ENCODE measurements around the gene TFB1M.

TFB1M gene

DNA sequence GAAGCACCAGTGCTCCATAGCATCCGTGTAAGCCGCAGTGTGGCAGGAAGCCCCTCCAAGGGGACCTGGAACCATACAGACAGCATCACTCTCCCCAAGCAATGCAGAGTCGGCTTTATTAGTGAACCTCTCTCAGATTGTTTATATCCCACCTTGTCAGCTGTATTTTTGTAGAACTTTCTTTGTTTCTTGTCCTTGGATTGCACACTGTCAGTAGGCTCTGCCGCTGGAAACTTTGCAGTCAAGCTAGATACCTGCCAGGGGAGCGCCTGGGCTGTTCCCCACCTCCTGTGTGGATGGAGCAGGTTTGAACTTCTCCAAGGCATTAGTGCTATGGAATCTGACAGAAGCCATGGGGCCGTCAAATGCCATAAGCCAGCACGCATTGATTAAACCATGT lies 69.1 kb downstream of the TFB1M start:
- H3K27ac ChIP-seq: no peak overlapping the region
- TF ChIP-seq, protein P1, sequence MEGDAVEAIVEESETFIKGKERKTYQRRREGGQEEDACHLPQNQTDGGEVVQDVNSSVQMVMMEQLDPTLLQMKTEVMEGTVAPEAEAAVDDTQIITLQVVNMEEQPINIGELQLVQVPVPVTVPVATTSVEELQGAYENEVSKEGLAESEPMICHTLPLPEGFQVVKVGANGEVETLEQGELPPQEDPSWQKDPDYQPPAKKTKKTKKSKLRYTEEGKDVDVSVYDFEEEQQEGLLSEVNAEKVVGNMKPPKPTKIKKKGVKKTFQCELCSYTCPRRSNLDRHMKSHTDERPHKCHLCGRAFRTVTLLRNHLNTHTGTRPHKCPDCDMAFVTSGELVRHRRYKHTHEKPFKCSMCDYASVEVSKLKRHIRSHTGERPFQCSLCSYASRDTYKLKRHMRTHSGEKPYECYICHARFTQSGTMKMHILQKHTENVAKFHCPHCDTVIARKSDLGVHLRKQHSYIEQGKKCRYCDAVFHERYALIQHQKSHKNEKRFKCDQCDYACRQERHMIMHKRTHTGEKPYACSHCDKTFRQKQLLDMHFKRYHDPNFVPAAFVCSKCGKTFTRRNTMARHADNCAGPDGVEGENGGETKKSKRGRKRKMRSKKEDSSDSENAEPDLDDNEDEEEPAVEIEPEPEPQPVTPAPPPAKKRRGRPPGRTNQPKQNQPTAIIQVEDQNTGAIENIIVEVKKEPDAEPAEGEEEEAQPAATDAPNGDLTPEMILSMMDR (IDR thresholded peaks at IDR 0.05): no peak
- TF ChIP-seq ZFX (IDR thresholded peaks at IDR 0.05; ENCODE audit: borderline replicate concordance): no peak

DNA sequence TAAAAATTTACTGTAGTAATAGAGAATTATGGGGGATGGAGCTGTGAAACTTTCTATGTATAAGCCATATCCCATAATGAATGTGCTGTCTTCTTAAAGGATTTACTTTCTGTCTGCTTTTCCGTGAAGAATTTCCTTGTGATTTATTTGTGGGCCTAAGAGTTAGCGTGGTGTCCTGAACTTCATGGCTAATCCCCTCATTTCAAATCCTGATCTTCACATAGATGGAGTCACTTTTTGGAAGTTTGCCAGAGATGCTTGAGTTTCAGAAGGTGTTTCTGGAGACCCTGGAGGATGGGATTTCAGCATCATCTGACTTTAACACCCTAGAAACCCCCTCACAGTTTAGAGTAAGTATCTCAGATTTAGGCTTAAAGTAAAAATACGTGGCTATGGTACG lies 69.8 kb downstream of the TFB1M start:
- TF ChIP-seq, protein P1 (IDR thresholded peaks at IDR 0.05): no peak
- no peak for TF ChIP-seq ZFX (IDR thresholded peaks at IDR 0.05; ENCODE audit: borderline replicate concordance)
- H3K27ac ChIP-seq: no peak overlapping the region

DNA sequence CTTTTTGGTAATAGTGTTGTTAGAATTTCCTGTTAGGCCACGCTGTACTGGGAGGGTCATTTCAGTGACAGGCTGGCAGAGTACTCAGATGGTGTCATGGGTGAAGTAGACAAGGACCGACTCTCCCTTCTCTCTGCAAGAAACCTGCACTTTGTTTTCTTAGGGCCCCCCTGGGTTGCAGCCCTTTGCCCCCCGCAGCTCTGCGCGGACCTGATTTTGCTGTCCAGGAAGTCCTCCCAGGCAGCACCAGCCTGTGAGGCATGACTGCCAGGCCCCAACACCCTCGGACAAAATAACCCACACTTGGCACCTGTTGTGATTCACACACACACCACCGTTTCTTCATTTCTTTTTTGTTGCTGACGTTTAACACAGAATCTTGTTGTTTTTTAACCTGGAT lies 72.3 kb downstream of the TFB1M start:
- H3K27ac ChIP-seq: no peak overlapping the region
- TF ChIP-seq, protein P1 (IDR thresholded peaks at IDR 0.05): no peak
- no peak for TF ChIP-seq ZFX (IDR thresholded peaks at IDR 0.05; ENCODE audit: borderline replicate concordance)

DNA sequence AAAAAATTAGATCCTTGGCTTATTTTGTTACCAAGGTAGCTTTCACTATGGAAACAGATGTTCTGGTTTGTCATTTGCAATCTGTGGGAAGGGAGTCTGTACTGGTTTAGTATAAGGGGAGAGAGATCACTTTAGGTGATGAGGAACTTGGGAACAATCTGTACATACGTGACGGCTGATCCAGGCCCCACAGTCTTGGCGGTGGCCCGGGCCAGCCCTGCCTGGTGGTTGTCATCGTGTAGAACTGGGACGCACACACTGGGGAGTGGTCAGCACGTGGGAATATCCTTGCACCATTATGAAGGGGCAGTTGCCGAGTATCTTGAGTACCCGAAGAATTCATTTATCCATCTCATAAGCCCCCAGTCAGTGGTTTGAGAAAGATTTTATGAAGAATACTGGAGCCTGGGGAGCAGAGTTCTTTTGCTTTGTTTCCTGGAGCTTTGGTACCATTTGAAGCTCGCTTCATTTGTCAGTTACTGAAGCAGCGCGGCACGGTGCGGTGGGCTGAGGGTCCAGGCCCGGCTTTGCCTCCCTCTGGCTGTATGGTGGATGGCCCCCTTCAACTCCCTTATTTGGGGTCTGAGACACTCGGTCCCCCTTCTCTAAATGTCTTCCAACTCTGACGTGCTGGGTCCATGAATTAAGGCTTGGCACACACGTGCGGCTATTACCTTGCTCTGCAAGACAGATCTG lies 73.2 kb downstream of the TFB1M start:
- TF ChIP-seq ZFX (IDR thresholded peaks at IDR 0.05; ENCODE audit: borderline replicate concordance): no peak
- TF ChIP-seq, protein P1 (IDR thresholded peaks at IDR 0.05): no peak
- H3K27ac ChIP-seq: no peak overlapping the region

DNA sequence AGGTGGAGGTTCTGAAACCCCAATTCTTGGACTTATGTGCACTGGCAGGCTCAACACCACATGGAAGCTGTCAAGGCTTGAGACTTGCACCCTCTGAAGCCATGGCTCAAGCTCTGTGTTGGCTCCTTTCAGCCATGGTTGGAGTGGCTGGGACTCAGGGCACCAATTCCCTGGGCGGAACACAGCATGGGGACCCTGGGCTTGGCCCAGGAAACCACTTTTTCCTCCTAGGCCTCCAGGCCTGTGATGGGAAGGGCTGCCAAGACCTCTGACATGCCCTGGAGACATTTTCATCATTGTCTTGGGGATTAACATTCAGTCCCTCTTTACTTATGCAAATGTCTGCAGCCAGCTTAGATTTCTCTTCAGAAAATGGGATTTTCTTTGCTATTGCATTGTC lies 76.7 kb downstream of the TFB1M start:
- no peak for TF ChIP-seq ZFX (IDR thresholded peaks at IDR 0.05; ENCODE audit: borderline replicate concordance)
- TF ChIP-seq, protein P1 (IDR thresholded peaks at IDR 0.05): no peak
- no peak overlapping the region for H3K27ac ChIP-seq

DNA sequence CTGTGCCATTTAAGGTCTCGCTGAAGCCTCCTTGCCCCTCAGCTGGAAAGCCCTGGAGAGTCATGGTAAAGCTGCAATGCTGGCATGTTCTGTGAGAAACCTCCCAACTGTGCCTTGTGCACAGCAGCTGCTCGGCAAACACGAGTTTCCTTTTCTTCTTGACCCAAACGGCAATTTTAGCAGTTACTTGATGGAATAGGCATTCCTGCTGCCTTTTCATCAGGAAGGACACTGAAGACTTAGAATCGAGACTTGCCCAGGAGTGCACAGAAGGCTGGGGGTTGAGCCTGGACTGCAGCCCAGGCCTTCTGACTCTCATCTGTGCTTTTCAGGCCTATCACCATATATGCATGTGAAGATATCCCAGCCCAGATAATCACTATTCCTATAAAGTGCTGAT lies 79.2 kb downstream of the TFB1M start:
- H3K27ac ChIP-seq: no peak overlapping the region
- TF ChIP-seq ZFX (IDR thresholded peaks at IDR 0.05; ENCODE audit: borderline replicate concordance): no peak
- TF ChIP-seq, protein P1 (IDR thresholded peaks at IDR 0.05): no peak

DNA sequence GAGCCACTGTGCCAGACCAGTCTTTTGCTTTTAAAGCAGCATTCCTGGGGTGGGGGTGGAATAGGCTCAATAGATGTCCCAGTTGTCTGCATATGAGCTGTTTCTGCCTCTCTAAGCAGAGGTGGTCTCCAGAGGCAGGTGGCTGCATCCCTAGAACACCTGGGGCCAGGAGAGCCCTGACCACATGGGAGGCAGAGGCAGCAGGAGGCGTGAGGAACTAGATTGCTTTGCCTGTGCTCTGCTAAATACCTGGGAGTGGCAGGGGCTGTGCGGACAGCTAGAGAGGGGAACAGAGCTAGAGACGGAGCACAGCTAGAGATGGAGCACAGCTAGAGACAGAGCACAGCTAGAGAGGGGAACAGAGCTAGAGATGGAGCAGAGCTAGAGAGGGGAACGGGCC lies 79.6 kb downstream of the TFB1M start:
- no peak overlapping the region for H3K27ac ChIP-seq
- TF ChIP-seq, protein P1 (IDR thresholded peaks at IDR 0.05): no peak
- TF ChIP-seq ZFX (IDR thresholded peaks at IDR 0.05; ENCODE audit: borderline replicate concordance): no peak

Data from 22Rv1 (cell line).